HG03457 (cell line): ENCODE results near the gene GOT2.
A peak's percentile ranks its signal among the peaks of the same experiment; 100 is the strongest.
"Not testable (repeated sequence)": the region's sequence is repeated elsewhere in the genome, so short reads cannot be mapped to it uniquely, and the experiment has no call there.

Source experiments
- ATAC-seq: cut with Tn5 transposase; IDR thresholded peaks from one replicate; pipeline ENCODE4 v1.9.1; 2021; ENCODE audit warnings: moderate number of reproducible peaks; ENCODE audit not compliant: unreplicated experiment

The GOT2 gene

DNA sequence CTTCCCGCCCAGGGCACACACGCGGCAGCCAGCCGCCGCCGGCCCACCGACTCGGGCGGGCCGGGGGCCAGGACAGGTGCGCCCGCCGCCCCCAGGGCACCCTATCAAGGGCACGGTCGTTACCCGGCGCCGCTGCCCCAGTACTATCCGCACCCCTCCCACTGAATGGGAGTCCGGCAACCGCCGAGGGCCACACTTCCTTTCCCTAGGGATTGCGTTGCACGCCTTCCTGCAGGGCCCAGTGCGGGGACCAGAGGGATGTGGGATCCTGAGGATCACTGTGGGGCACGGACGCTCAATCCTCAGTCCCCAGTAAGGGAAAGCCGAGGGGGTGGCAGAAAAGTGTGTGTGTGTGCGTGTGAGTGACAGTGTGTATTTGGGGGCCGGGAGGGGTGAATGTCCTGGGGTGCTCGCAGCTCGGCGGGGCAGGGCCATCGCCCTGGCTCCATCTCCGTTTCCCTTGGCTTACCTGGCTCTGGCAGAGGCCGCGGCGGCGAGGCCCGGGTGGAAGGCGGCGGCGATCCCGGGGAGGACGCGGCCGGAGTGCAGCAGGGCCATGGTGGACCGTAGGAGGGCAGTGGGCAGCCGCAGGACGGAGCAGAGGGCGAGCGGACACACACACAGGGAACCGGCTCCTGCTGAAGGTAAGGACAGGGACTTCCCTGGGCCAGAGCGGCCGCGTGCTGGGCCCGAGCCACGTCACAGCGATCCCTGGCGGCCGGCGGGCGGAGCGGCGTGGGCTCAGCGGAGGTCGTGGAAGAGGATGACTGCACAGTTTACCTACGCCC is at the start of gene GOT2:
GOT2 (minus strand) TSS at position 646 of the 788 bp plus-strand sequence; CDS start at position 558, 88 bp downstream.
- ATAC-seq, result peak; percentile 95

DNA sequence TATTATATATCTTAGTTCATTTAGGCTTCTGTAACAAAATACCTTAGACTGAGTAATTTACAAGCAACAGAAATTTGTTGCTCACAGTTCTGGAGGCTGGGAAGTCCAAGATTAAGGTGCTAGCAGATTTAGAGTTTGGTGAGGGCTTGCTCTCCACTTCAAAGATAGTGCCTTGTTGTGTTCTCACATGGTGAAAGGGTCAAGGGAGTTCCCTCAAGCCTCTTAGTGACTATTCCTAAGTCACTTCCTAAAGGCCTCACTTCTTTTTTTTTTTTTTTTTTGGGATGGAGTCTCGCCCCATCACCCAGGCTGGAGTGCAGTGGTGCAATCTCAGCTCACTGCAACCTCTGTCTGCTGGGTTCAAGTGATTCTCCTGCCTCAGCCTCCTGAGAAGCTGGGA is 45.2 kb upstream of the GOT2 start:
- ATAC-seq, result not testable (repeated sequence)

DNA sequence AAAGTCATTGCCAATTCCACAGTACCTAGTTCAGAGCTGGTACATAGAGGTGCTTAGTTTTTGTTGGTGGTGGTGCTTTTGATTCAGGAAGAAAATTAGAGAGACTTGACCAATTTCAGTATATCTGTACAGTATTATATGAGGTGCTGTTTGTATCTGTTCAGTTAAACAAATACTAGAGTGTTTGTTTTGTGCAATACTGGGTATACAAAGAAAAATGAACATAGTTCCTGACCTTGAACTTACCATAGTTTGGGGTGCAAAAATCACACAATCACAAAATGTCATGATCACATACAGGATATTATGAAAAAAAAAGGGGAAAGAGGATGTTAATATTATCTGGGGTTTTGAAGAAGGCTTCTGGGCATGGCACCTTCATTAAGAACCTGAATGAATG is 39.8 kb upstream of the GOT2 start:
- ATAC-seq, result no peak

GRCh38 chr16:58768145-58768544 is 34.0 kb upstream of the GOT2 start:
- no peak for ATAC-seq

GRCh38 chr16:58767581-58767980 is 33.5 kb upstream of the GOT2 start:
- no peak for ATAC-seq

- no peak for ATAC-seq
Observed at GRCh38 chr16:58756650-58757332, 22.7 kb upstream of the GOT2 start.

DNA sequence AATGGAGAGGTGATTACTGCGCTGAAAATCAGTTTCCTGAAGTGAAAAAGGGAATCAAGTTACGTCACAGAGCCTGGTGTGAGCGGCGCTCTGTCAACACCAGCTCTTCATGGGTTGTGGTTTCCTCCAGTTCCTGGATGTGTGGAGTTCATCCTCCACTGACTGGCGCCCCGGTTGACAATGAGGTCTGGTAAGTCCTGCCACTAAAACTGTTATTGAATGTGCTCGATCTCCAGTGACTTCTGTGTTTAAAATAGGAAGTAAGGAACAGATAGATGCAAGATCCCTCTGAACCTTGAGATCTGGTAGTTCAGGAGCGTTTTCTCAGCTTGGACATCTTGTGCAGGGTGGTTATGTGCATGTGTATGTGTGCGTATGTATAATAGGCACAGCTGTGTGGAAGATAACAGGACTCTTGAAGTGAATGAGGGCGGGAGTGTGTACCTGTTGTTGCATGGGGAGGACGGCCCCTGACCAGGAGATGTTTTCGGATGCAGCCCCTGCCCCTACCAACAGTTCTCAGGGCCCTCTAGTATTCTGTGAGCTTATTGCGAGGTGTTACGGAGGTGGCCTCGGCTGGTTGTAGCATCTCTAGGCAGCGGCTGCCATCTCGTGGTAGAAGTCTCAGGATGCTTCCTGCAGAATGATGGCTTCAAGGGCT is 22.0 kb upstream of the GOT2 start:
- ATAC-seq, result peak; percentile 92

- no peak for ATAC-seq
Observed at GRCh38 chr16:58753711-58754134, 19.6 kb upstream of the GOT2 start.

GRCh38 chr16:58744497-58744896 is 10.4 kb upstream of the GOT2 start:
- ATAC-seq, result no peak

- no peak for ATAC-seq
Observed at GRCh38 chr16:58741976-58742375, 7.9 kb upstream of the GOT2 start.

GRCh38 chr16:58741166-58741565 is 7.0 kb upstream of the GOT2 start:
- no peak for ATAC-seq

GRCh38 chr16:58738672-58739296 is 4.7 kb upstream of the GOT2 start:
- ATAC-seq, result no peak

DNA sequence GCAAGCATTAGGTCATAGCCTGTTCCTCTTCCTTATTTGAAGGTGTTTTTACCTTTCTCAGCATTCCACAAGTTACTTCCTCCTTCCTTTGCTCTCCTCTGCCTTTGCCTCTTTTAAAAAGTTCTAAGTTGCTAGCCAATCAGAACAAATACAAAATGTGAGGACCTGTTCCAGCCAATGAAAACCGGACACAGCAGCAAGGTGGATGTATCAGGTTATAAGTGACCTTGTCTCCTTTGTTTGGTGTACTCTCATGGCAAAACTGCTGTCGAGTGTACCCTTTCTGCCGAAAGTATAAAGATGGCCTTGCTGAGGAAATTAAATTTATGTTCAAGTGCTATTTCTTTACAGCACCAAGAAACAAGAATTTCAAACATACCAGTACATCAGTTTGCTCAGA is 2.2 kb upstream of the GOT2 start:
- not testable (repeated sequence) for ATAC-seq

- ATAC-seq, result no peak
Observed at GRCh38 chr16:58734459-58734787, 307 bp upstream of the GOT2 start.

DNA sequence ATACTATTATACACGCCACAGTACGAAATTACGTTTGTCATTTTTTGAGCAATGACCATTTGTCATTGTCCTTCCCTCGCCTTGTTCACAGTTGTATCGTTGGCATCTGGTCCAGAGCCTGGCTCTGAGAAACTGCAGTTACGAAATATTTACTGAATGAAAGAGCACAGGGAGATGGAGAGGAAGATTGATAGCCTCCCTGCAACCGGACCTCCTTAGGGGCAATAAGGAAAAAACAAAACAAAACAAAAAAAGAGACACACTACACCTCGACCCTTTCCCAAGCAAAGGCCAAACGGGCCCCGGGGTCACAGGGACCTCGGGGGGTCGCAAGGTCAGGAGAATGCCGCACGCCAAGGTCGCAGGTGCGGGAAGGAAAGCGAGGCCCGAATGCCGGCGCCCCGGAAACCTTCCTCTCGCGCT is 857 bp downstream of the GOT2 start:
- no peak for ATAC-seq

- ATAC-seq, result peak; percentile 39
Observed at GRCh38 chr16:58732545-58733247, 1.4 kb downstream of the GOT2 start.

DNA sequence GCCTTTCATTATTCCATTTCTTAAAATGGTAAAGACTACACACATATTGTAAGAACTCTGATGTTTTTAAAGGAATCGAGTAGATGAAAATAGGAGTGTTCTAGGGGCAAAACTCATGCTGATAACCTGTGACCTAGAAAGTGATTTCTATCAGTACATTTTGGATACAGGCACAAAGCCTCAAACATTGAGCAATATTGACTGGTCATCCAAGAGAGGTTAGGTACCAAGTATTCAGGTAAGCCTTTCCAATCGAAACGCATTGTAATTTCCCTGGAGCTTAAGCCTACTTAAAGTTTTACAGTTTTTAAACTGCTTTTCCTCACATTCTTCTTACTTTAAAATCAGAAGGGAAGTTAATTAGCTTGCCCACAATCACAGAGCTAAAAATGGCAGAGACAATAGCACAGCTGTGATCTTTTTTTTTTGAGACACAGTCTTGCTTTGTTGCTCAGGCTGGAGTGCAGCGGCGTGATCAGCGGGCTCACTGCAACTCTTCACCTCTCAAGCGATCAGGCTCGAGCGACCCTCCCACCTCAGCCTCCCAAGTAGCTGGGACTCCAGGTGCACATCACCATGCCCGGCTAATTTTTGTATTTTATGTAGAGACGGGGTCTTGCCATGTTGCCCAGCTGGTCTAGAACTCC is 3.3 kb downstream of the GOT2 start:
- no peak for ATAC-seq

DNA sequence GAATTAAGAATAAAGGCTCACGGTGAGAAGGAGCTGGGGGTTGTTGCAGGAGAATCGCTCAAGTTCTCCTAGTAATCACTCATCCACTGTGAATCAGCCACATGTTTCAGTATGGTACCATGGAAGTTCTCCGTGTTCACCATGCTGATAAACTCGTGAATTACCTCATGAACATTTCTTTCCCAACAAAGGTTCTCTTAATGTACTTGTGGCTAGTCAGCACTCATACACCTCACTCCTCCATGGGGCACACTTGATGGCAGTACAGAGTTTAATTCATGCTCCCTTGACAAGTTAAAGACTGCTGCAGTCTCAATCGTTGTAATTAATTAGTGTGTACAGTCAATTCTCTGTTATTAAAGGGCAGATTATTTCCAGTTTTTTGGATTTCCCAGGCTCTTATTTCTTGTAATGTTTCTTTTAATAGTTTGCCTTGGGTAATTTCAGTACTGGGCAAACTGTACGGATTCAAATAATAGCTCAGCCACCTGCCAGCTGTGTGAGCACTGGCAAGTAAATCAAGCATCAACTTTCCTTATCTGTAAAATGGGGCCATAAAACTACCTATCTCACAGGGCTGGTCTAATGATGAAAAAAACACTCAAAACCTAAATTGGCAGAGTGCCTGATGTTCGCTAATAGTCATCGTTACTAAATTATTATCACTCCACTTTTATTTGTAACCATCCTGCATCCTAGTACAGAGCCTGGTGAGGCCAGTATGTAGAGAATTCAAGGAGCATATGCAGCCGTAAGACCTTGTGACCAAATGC is 6.1 kb downstream of the GOT2 start:
- no peak for ATAC-seq

- no peak for ATAC-seq
Observed at GRCh38 chr16:58727028-58727781, 6.9 kb downstream of the GOT2 start.
